Activated T-helper 1 cell treated with anti-CD3 and anti-CD28 coated beads, Interleukin-2, amount 50 U/mL, for 16 hours (primary cell): Measurements from ENCODE around the gene UFC1.
A peak's percentile ranks its signal among the peaks of the same experiment; 100 is the strongest.

Source experiments
- DNase-seq, 2 donors: peaks; one replicate each; pipeline ENCODE4 v3.0.0-alpha.2; 2020; ENCODE audit warnings: low read depth in 1 of 2, low spot score in 1 of 2

UFC1 gene

DNA sequence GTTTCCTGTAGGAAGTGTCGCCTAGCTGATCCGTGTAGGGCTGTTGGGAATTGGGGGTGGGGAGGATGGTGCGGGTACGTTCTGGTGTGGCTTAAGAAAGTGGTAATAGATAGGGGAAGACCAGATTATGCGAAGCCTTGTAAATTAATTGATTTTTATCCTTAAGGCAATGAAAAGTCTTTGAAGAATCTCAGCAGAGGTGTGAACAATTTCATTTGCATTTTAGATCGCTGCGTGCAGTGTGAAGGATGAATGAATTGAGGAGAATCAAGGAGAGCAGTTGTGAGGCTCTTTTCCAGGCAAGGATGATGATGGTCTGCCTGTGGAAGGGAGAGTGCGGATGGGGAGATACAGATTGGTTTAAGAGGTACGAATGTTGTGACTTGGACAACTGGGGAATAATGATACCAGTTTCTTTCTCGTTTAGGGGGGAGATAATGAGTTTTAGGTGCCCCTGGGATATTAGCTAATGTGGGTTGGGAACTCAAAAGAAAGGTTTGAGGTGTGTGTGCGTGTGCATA, 20.5 kb upstream of the UFC1 start:
- no peak for DNase-seq

DNA sequence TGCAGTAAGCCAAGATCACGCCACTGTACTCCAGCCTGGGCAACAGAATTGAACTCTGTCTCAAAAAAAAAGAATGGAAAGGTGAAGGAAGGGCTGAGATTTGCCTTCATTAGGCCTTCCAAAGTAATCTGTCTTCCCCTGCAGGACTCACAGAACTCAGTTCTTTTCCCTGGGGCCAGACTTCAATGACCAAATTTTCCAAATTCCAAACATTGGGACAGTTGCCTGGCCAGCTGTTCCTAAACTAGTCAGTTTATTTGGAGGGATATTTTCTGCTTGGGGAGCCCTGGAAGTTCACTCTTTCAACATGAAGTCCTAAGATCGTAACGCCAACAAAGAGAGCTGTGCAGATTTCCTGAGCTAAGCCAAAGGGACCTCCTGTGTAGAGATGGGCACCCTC, 15.9 kb upstream of the UFC1 start:
- DNase-seq, result no peak

- DNase-seq, result no peak
Measured at GRCh38 chr1:161138431-161138830, 15.3 kb upstream of the UFC1 start.

DNA sequence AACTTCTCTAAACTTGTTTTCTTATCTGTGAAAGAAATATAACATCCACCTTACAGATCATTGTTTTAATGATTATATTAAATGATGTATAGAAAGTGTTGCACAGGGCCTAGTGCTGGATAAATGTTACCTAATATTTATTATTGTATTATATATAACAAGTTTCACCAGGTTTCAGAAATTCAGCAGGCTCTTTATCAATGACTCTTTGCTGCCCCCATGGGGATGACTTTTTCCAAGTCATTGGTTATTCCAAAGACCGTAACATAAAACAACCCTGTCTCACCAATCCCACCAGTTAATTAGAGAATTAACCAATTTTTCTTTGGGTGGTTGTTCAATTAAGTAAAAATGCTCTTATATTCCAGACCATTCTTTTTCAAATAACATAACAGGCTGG, 14.0 kb upstream of the UFC1 start:
- no peak for DNase-seq

DNA sequence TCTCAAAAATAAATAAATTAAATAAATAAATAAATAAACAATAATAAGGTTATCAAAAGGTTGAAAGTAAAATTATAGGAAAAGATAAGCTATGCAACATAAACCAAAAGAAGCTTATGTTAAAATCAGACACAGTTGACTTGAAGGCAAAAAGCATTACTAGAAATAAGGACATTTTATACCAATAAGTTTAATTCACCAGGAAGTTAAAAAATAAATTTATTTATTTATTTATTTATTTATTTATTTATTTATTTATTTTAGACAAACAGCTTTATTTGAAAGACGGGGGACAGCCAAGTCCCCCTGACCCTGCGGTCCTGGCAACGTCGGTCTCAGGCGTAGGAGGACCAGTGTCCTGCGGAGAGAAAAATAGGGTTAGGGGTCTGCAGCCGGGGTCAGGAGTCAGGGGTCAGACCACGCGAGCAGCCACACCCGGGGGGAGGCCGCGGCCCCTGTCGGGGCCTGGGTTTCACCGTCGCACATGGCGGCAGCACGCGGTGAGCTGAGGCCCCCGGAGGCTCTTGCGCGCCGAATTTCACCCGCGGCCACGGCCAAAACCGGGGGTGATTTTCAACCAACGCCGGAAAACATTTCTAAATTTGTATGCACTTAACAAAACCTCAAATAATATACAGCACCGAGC, 12.9 kb upstream of the UFC1 start:
- no peak for DNase-seq

DNA sequence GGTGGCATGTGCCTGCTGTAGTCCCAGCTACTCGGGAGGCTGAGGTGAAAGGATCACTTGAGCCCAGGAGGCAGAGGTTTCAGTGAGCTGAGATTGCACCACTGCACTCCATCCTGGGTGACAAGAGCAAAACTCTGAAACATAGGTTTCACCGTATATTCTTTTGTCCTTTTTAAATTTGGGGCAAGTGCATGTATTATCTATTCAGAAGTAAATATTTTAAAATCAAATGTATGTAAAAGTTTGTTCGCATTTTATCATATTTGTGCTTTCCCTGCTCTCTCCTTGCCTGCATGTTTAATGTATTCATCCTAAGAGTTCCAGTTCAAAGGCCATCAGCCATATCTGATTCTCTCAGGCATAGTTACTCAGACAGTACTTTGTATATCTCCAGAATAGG, 7.9 kb upstream of the UFC1 start:
- DNase-seq, result no peak

GRCh38 chr1:161153176-161153575, 602 bp upstream of the UFC1 start:
- DNase-seq, result no peak

DNA sequence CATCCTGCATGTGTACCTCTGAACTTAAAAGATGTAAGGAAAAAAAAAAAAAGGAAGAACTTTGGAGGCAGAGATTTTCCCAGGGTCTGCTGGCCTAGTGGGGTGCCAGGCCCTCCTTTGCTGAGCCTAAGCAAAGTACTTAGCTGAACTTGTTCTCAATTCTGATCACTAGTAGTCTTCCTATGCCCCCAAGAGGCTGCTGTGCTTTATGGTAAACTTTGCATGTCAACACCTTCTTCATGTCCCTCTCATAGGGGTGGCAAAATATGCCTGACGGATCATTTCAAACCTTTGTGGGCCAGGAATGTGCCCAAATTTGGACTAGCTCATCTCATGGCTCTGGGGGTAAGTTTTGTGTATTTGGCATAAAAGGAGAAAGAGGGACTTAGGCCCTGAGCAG, 4.1 kb downstream of the UFC1 start:
- no peak for DNase-seq

- DNase-seq, result no peak
Measured at GRCh38 chr1:161158316-161159010, 4.7 kb downstream of the UFC1 start.

DNA sequence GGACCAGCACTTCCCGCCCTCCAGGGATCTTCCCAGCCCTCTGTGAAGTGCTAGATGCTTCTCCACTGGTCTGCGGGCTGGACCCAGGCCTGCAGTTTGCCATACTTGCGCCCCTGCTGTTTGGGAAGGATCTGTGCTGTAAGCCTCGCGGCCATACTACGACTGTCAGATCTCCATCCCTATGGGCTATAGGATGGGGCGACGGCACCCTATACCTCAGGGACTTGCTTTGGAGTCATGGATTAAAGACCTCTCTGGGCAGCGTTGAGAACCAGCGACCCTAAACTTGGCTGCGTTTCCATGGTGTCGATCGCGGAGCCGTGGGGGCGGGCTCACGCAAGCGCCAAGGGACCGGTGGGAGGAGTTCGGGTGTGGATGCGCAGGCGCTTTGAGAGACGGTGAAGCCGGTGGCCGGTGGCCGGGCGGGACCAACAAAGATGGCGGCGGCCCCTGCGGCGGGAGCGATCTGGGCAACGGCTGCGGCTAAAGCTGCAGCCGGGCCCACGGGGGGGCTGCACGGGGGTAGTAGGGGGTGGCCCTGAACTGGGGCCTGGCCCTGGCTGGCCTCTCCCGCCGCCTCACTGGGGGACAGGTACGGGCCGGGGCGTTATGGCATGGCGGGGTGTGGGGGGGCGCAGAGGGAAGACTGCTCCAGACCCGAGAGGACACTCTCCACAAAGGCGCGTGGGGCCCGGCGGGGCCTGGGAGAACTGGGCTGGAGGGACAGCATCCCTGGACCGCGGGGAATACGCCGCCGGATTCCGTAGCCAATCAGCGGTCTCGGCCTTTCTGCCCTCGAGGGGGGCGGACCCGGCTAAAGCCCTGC, 5.5 kb downstream of the UFC1 start, which contains the start of gene USP21:
Gene USP21, plus strand, starts transcription at position 414 of the 826 bp plus-strand sequence. CDS start 1,141 bp downstream, outside the sequence.
- DNase-seq, result peak; percentile 80 to 88

GRCh38 chr1:161159913-161160243, 6.1 kb downstream of the UFC1 start:
- no peak for DNase-seq

DNA sequence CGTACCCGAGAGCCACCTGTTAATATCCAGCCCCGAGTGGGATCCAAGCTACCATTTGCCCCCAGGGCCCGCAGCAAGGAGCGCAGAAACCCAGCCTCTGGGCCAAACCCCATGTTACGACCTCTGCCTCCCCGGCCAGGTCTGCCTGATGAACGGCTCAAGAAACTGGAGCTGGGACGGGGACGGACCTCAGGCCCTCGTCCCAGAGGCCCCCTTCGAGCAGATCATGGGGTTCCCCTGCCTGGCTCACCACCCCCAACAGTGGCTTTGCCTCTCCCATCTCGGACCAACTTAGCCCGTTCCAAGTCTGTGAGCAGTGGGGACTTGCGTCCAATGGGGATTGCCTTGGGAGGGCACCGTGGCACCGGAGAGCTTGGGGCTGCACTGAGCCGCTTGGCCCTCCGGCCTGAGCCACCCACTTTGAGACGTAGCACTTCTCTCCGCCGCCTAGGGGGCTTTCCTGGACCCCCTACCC, 6.9 kb downstream of the UFC1 start:
- no peak for DNase-seq

- no peak for DNase-seq
Measured at GRCh38 chr1:161161652-161162051, 7.9 kb downstream of the UFC1 start.

DNA sequence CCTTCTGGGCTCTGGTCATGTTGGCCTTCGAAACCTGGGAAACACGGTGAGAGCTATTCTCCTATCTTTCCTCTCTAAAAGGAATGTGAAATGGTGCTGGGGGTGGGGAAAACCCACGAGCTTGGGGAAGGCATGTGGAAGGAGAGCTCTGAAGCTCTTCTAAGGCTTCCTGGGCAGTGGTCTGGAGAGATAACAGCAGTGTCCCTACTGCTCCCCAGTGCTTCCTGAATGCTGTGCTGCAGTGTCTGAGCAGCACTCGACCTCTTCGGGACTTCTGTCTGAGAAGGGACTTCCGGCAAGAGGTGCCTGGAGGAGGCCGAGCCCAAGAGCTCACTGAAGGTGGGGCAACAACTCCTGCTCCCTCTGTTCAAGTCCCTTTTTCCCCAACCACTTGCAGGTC, 8.3 kb downstream of the UFC1 start:
- no peak for DNase-seq

DNA sequence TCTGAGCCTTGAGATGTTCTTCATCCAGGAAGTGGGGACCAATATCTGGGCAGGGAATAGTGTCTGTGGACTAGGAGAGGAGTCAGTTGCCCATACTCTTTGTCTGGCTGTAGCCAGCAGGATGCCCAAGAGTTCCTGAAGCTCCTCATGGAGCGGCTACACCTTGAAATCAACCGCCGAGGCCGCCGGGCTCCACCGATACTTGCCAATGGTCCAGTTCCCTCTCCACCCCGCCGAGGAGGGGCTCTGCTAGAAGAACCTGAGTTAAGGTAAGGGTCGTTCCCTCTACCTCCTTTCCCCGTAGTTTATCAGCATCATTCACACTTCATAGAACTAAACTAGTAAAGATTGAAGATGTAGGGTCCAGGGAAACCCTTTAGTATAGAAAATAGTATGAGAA, 9.0 kb downstream of the UFC1 start:
- no peak for DNase-seq

DNA sequence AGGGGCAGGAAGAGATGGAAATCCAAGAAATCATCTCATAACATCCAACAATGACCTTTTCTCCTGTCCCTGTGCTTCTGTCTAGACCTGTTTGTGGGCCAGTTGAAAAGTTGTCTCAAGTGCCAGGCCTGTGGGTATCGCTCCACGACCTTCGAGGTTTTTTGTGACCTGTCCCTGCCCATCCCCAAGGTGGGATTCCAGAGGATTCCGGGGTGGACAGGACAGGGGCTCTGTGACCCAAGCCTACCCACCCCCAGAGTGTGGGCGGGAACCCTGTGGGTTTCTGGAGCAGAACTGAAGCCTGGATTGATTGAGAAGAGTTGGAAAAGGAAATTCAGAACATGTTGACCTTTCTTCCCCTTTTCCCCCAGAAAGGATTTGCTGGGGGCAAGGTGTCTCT, 10.0 kb downstream of the UFC1 start:
- DNase-seq, result no peak

DNA sequence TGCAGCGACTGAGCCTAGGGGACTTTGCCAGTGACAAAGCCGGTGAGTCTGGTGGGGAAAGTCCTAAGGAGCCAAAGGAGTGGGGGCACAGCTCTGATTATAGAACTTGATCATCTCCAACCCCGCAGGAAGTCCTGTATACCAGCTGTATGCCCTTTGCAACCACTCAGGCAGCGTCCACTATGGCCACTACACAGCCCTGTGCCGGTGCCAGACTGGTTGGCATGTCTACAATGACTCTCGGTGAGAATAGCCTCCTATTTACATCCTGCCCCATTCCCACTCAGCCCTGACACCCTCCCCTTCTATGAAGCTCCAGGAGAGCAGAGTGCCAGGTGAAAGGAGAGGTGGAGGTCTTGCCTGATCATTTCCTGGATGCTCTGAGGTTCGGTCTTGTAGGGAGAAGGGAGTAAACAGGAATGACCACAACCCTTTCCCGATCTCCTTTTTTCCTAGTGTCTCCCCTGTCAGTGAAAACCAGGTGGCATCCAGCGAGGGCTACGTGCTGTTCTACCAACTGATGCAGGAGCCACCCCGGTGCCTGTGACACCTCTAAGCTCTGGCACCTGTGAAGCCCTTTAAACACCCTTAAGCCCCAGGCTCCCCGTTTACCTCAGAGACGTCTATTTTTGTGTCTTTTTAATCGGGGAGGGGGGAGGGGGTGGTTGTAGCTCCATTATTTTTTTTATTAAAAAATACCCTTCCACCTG, 11.3 kb downstream of the UFC1 start:
- no peak for DNase-seq

- DNase-seq, result peak; percentile 84 to 85
Measured at GRCh38 chr1:161165742-161166668, 12.2 kb downstream of the UFC1 start, which contains the start of gene PPOX. TSS of gene PPOX (plus strand) at chr1:161166426. CDS start at chr1:161166848, 422 bp downstream.

DNA sequence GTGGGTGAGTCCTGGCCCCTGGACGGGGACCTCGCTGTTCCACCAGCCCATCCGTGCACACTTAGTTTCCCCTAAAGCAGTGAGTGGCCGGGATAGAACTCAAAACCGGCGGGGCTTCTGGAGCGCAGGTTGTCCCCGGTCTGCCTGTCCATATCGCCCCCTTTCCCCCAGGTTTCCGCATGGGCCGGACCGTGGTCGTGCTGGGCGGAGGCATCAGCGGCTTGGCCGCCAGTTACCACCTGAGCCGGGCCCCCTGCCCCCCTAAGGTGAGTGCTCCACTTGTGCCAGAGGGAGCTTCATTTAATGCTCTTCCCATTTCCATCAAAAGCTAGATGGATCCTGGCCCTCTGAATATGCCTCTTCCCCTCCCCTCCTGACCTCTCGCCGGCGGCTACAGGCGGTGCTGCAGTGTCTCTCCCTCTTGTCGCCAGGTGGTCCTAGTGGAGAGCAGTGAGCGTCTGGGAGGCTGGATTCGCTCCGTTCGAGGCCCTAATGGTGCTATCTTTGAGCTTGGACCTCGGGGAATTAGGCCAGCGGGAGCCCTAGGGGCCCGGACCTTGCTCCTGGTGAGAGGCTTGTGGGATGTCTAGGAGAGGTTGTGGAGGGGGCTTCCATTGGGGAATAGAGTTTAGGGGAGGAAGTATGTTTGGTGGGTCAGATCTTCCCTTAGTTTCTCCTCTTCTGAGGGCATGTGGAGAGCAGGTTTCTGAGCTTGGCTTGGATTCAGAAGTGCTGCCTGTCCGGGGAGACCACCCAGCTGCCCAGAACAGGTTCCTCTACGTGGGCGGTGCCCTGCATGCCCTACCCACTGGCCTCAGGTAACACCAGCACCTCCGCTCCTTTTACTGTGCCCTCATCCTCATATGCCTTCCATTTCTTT, 13.1 kb downstream of the UFC1 start:
- DNase-seq, result no peak
